HepG2 (cell line): ENCODE measurements around the gene TMCO2. TPM values are rescaled to one million over a fixed set of nuclear protein-coding genes. Genes with fewer than 3 reads are reported as not detected.

Experiments
- ATF4 ChIP-seq, 2 experiments: fragments of 450-650 bp in 1 of 2; sonication (generic) in 1 of 2; formaldehyde crosslinking; IDR thresholded peaks; 2 replicates each; pipeline versions ENCODE4 v1.5.0 to v1.8.0; 2020 to 2022; ENCODE audit warnings: mild to moderate bottlenecking in 1 of 2, missing genetic modification reagents in 1 of 2
- IKZF1 ChIP-seq: fragments of 450-650 bp; IDR thresholded peaks from 2 replicates; pipeline ENCODE4 v1.7.1; 2016
- IKZF5 ChIP-seq: IDR thresholded peaks from 2 replicates; pipeline ENCODE4 v1.6.1; 2018; ENCODE audit warnings: missing genetic modification reagents, mild to moderate bottlenecking, missing compliant biosample characterization
- MAFG ChIP-seq: sonication (generic); formaldehyde crosslinking; IDR thresholded peaks from 2 replicates; pipeline ENCODE4 v1.5.1; 2020; ENCODE audit warnings: mild to moderate bottlenecking, missing genetic modification reagents
- MYNN ChIP-seq: sonication (generic); formaldehyde crosslinking; IDR thresholded peaks from 2 replicates; pipeline ENCODE4 v1.4.0; 2020; ENCODE audit warnings: mild to moderate bottlenecking, low read depth, missing genetic modification reagents
- MYPOP ChIP-seq: sonication (generic); formaldehyde crosslinking; IDR thresholded peaks from 2 replicates; pipeline ENCODE4 v1.8.1; 2023; ENCODE audit warnings: mild to moderate bottlenecking, moderate library complexity, missing genetic modification reagents
- NCOA1 ChIP-seq: sonication (generic); formaldehyde crosslinking; IDR thresholded peaks from 2 replicates; pipeline ENCODE4 v1.9.0; 2021; ENCODE audit warnings: missing genetic modification reagents
- SIN3A ChIP-seq: IDR thresholded peaks from 2 replicates; pipeline ENCODE4 v1.6.1; 2011; ENCODE audit warnings: low read depth, mild to moderate bottlenecking, control low read depth, low read length, borderline replicate concordance
- SMC3 ChIP-seq: IDR thresholded peaks from 2 replicates; pipeline ENCODE4 v1.6.1; 2011; ENCODE audit warnings: low read length, improper control_type of control experiment
- ZBTB20 ChIP-seq: sonication (generic); formaldehyde crosslinking; IDR thresholded peaks from 2 replicates; pipeline ENCODE4 v1.8.1; 2023; ENCODE audit warnings: missing genetic modification reagents, low read depth, mild to moderate bottlenecking, borderline replicate concordance
- ZBTB46 ChIP-seq: sonication (generic); formaldehyde crosslinking; IDR thresholded peaks from 2 replicates; pipeline ENCODE4 v1.4.0; 2020; ENCODE audit warnings: mild to moderate bottlenecking, missing genetic modification reagents, borderline replicate concordance
- ZFP36L1 ChIP-seq: sonication (generic); formaldehyde crosslinking; IDR thresholded peaks from 2 replicates; pipeline ENCODE4 v1.8.0; 2022; ENCODE audit warnings: mild to moderate bottlenecking, missing genetic modification reagents, moderate library complexity
- ZFP82 ChIP-seq: sonication (generic); formaldehyde crosslinking; IDR thresholded peaks from 2 replicates; pipeline ENCODE4 v1.5.1; 2020; ENCODE audit warnings: mild to moderate bottlenecking, missing genetic modification reagents, borderline replicate concordance
- ZNF18 ChIP-seq: sonication (generic); formaldehyde crosslinking; IDR thresholded peaks from 2 replicates; pipeline ENCODE4 v1.8.0; 2022; ENCODE audit warnings: mild to moderate bottlenecking, missing genetic modification reagents; ENCODE audit not compliant: insufficient replicate concordance
- ZNF331 ChIP-seq: sonication (generic); formaldehyde crosslinking; IDR thresholded peaks from 2 replicates; pipeline ENCODE4 v1.4.0; 2020; ENCODE audit warnings: missing genetic modification reagents
- ZNF501 ChIP-seq: sonication (generic); formaldehyde crosslinking; IDR thresholded peaks from 2 replicates; pipeline ENCODE4 v1.5.1; 2020; ENCODE audit warnings: mild to moderate bottlenecking, moderate library complexity, missing genetic modification reagents
- ZNF503 ChIP-seq: sonication (generic); formaldehyde crosslinking; IDR thresholded peaks from 2 replicates; pipeline ENCODE4 v1.4.0; 2020; ENCODE audit warnings: missing genetic modification reagents
- ZNF543 ChIP-seq: sonication (generic); formaldehyde crosslinking; IDR thresholded peaks from 2 replicates; pipeline ENCODE4 v1.4.0; 2020; ENCODE audit warnings: mild to moderate bottlenecking, missing genetic modification reagents
- ZNF615 ChIP-seq: sonication (generic); formaldehyde crosslinking; IDR thresholded peaks from 2 replicates; pipeline ENCODE4 v1.5.0; 2020; ENCODE audit warnings: mild to moderate bottlenecking, missing genetic modification reagents, borderline replicate concordance
- ZZZ3 ChIP-seq: sonication (generic); formaldehyde crosslinking; IDR thresholded peaks from 2 replicates; pipeline ENCODE4 v1.4.0; 2020; ENCODE audit warnings: missing genetic modification reagents, mild to moderate bottlenecking, borderline replicate concordance
- polyA plus RNA-seq, 8 experiments: library from polyadenylated mRNA; depleted of rRNA in 3 of 8; stranded (reverse) in 7 of 8; unstranded in 1 of 8; fragments of >200 nt; fragmentation: Illumina TruSeq in 4 of 8; extraction: Trizol in 4 of 8; gene quantifications; 2 replicates each; pipeline versions ENCODE4 v1.2.1 to v1.2.3, GENCODE V29; 2011 to 2016; ENCODE audit warnings: low read depth in 4 of 8, missing spikeins in 1 of 8, mixed read lengths in 1 of 8; ENCODE audit not compliant: insufficient read depth in 1 of 8
- total RNA-seq, 5 experiments: library from RNA; depleted of rRNA; stranded (reverse); fragments of >200 nt; fragmentation: Illumina TruSeq; extraction: Trizol; gene quantifications; 2 replicates each; pipeline ENCODE4 v1.2.3, GENCODE V29; 2016; ENCODE audit warnings: low read depth in 1 of 5

Gene TMCO2
- total and polyA plus RNA-seq, 2 of the 13 experiments (the other 11 are each of a cell fraction or from before 2014, with no cell fraction given): not detected

- TF ChIP-seq ATF4 (CRISPR knock-in tag; IDR thresholded peaks at IDR 0.05) (peak in 1 of 2 experiments; percentile 71; a peak in 1 of 4 replicates), ZZZ3 (CRISPR knock-in tag) (peak; percentile 93; the same call in 1 of the 2 replicates), ZFP82 (0 out of 2 replicates have a peak, but pooled peaks have one; percentile 75), ZFP36L1 (peak; percentile 83), ZNF543 (CRISPR knock-in tag) (peak; percentile 55), ZNF503 (CRISPR knock-in tag) (peak; percentile 67; the same call in 1 of the 2 replicates), MYNN (CRISPR knock-in tag) (peak; percentile 92; the same call in 1 of the 2 replicates), ZBTB46 (CRISPR knock-in tag) (0 out of 2 replicates have a peak, but pooled peaks have one; percentile 51), IKZF5 (CRISPR knock-in tag) (peak; percentile 82), ZNF615 (peak; percentile 92; the same call in 1 of the 2 replicates), SIN3A (0 out of 2 replicates have a peak, but pooled peaks have one; percentile 86), MYPOP (peak; percentile 89), ZNF18 (CRISPR knock-in tag) (peak; percentile 89), MAFG (CRISPR knock-in tag) (no peak), ZNF331 (CRISPR knock-in tag) (peak; percentile 93), SMC3 (no peak; the same call in 1 of the 2 replicates), NCOA1 (CRISPR knock-in tag) (no peak), ZNF501 (CRISPR knock-in tag) (peak; percentile 97), ZBTB20 (CRISPR knock-in tag) (0 out of 2 replicates have a peak, but pooled peaks have one; percentile 45), IKZF1 (no peak)
These were observed 10.1 kb downstream of the TMCO2 start, which contains the start of gene ZMPSTE24 (continued) for GRCh38 chr1:40257688-40258444.
